Posterior vena cava (tissue), 2 donors: ENCODE measurements around the gene KIF5A. TPM values are rescaled to one million over a fixed set of nuclear protein-coding genes. Genes with fewer than 3 reads are reported as not detected.
"Not testable (repeated sequence)": the region's sequence is repeated elsewhere in the genome, so short reads cannot be mapped to it uniquely, and the experiment has no call there.

ENCODE experiments used
- DNase-seq: peaks from one replicate; pipeline ENCODE4 v3.0.0-alpha.2; 2020; ENCODE audit warnings: low spot score
- intact Hi-C, 2 donors: fragments of 100-400 bp; cut with DNase I; formaldehyde crosslinking; loops; one replicate each; pipeline versions ENCODE4 v1.14.1 to v1.14.2; 2022 to 2023
- total RNA-seq, 2 donors: library from RNA; stranded (reverse); fragmentation: NEBNext Ultra II Directional; extraction: Animal tissue kit (Norgen Biotek cat#: 25700); gene quantifications; one replicate each; pipeline ENCODE4 v1.2.1, GENCODE V29; 2021
- donor health status: DM: yes; HTN: yes; CAD: no.
- donor health status: DM: yes; HTN: yes; CAD: no.

Gene KIF5A
- total RNA-seq, 2 donors from 2014 or later = 0.10 to 0.14 TPM

DNA sequence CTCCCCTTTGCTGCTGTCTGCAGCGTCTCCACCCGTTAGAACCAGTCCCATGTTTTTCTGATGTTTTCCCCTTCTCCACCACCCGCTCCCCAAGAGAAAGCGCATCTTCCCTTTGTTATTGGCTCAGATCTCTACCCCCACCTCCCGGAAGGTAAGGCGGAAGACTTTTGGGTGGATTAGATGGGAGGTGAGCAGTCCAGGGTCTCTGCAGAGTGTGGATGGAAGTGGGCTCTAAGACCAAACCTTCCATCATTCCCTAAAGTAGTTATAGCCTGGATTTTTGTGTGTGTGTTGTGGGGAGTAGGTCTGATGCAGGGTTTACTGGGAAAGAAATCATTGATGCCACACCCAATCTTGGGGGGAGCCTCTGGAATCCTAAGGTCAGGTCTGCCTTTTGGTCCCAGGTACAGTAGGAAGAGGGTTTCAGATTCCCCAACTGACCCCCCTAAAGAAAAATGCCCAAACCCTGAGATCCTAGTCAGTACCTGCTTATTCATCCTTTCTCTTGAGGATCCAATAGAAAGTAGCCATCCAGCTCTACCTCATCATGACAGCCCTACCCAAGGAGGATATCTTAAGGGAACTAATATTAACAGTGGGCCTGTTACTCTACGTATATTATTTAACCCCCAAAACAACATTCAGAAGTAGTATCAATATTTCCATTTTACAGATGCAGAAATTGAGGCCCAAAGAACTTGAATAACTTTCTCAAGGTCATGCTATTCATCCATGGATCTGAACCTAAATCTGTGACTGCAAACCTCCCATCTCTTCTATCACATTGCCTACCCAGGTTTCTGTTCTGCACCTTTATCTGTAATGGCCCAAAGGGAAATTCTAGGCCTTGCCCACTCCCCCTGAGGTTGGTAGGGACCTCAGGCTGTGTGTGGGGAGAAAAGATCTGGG, 1.1 kb downstream of the KIF5A start:
- intact Hi-C loops = no loop called here
- DNase-seq = no peak

GRCh38 chr12:57551637-57552305, 1.9 kb downstream of the KIF5A start:
- peak; percentile 24 for DNase-seq

GRCh38 chr12:57552306-57552651, 2.4 kb downstream of the KIF5A start:
- no peak for DNase-seq
- intact Hi-C loops = no loop called here

More at GRCh38 chr12:57551637-57552305, 1.9 kb downstream of the KIF5A start:
- intact Hi-C loops = no loop called here

DNA sequence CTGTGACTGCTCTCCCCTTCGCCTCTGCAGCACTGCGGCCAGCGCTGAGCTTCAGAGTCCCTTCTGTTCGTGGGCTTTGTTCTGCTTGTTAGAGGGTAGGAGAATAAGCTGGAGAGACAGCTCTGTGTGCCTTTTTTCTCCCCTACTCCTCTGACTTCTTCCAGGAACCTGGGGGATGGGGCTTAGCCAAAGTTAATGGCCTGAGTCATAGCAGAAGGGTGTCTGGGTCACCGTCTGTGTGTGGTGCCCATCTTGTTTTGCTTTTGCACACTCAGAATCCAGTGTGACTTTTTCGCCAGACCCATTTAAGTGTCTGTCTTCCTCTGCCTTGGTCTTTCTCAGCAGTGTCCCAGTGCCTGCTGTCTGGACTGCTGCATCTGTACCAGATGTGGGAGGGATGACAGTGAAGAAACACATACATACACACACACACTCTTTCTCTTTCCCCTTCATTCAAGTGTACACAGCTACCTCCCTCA, 3.0 kb downstream of the KIF5A start:
- intact Hi-C loops = no loop called here
- DNase-seq = peak; percentile 25

- DNase-seq = no peak
- intact Hi-C loops = no loop called here
Observed at GRCh38 chr12:57553343-57554202, 3.7 kb downstream of the KIF5A start.

GRCh38 chr12:57554453-57554852, 4.6 kb downstream of the KIF5A start:
- no peak for DNase-seq
- intact Hi-C loops = no loop called here

- no peak for DNase-seq
- intact Hi-C loops = no loop called here
Observed at GRCh38 chr12:57554897-57555296, 5.1 kb downstream of the KIF5A start.

DNA sequence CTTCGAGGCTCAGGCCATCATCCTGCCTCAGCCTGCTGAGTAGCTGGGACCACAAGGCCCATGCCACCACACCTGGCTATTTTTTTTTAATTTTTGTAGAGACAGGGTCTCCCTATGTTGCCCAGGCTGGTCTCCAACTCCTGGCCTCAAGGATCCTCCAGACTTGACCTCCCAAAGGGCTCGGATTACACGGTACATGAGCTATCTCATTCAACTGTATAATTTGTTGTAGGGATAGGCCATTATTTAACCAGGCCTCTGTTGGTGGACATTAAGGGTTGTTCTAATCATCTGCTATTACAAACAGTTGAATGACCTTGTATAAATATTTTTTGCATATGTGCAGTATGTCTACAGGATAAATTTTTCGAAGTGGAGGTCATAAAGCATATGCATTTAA, 9.0 kb downstream of the KIF5A start:
- intact Hi-C loops = no loop called here
- no peak for DNase-seq

DNA sequence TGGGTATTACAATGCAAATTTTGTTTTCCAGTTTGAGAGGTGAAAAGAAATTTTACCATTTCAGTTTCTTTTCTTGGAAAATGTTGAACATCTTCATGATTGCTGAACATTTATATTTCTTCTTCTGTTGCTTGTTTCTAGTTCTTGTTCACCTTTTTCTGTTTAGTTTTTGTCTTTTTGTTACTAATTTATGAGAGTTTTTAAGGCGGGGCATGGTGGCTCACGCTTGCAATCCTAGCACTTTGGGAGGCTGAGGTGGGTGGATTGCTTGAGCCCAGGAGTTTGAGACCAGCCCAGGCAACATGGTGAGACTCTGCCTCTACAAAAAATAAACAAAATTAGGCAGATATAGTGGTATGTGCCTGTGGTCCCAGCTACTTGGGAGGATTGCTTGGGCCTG, 10.7 kb downstream of the KIF5A start:
- no peak for DNase-seq
- intact Hi-C loops = no loop called here

- intact Hi-C loops, DNase-seq: not testable (repeated sequence)
Observed at GRCh38 chr12:57561117-57561516, 11.3 kb downstream of the KIF5A start.

DNA sequence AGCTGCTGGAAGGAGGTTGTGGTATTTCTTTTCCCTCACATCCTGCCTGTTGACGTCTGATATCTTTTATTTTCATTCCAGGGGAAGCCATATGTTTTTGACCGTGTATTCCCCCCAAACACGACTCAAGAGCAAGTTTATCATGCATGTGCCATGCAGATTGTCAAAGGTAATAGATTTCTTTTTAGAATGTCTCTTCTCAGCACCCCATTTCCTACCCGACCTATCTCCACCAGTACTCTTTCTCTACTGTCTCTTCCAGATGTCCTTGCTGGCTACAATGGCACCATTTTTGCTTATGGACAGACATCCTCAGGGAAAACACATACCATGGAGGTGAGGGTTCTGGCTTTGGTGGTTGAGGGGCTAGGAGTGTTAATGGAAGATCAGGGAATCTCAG, 13.5 kb downstream of the KIF5A start:
- intact Hi-C loops = no loop called here
- DNase-seq = no peak

GRCh38 chr12:57564178-57564740, 14.4 kb downstream of the KIF5A start:
- no peak for DNase-seq
- intact Hi-C loops = no loop called here

DNA sequence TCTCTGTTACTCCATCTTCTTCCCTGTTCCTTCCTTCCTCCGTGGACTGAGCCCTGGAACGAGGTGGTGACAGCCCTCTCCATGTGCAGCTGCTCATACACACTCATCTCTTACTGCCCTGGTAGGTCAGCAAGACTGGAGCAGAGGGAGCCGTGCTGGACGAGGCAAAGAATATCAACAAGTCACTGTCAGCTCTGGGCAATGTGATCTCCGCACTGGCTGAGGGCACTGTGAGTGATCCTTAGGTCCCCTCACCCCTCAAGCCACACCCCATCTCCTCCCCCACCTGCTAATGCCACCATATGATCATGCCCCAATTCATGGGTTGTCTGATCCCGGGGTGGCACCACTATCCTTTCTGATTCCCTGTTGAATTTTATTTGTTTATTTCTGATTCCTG, 19.0 kb downstream of the KIF5A start:
- intact Hi-C loops = no loop called here
- DNase-seq = no peak

GRCh38 chr12:57569858-57570257, 20.0 kb downstream of the KIF5A start:
- intact Hi-C loops = no loop called here
- DNase-seq = no peak

- intact Hi-C loops, DNase-seq: not testable (repeated sequence)
Observed at GRCh38 chr12:57570438-57570837, 20.6 kb downstream of the KIF5A start.

GRCh38 chr12:57571926-57572762, 22.3 kb downstream of the KIF5A start:
- intact Hi-C loops = no loop called here
- no peak for DNase-seq

GRCh38 chr12:57574795-57575194, 25.0 kb downstream of the KIF5A start:
- intact Hi-C loops = no loop called here
- DNase-seq = no peak

DNA sequence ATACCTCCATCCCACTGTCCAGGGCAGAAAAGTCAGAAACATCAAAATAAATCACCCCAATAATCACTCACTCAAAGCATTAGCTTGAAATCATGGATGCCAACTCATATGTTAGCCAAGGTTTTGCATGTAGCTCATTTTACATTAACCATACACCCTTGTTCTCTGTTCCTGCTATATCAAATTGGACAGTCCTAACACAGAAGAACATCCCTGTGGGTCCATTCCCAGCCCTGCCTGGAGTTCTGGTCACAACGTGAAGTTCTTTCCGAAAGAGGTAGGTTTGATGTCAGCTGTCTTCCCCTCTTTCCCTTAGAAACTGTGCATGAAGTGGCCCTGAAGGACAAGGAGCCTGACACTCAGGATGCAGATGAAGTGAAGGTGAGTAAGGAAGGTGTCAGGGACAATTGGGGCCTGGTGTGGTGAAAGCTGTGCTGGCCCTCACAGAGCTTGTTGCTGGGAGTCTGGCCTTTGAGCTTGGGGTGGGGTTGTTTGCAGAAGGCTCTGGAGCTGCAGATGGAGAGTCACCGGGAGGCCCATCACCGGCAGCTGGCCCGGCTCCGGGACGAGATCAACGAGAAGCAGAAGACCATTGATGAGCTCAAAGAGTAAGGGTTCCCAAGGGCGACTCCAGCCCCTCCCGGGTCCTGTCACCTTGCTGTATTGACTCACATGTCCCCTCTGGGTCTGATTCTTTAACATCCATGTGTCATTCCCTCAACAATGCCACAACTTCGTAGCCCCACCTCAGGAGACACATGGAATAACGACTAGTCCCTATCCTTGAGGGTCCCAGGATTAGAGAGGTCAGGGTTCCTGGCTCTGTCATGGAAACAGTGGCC, 26.1 kb downstream of the KIF5A start:
- intact Hi-C loops = no loop called here
- DNase-seq = no peak
